HEK293T (cell line): Measurements from ENCODE around the gene ZMYM2.

ENCODE experiments used
- CTCF ChIA-PET: fragments of 350-600 bp; formaldehyde crosslinking; extraction: SDS; loops from one replicate; lab custom pipeline; 2021; ENCODE audit warnings: antibody characterized with exemption, inconsistent platforms; lab: Yijun Ruan, JAX
- POLR2A ChIA-PET: fragments of 350-600 bp; formaldehyde crosslinking; extraction: SDS; loops from one replicate; lab custom pipeline; 2020; ENCODE audit warnings: antibody characterized with exemption, inconsistent platforms; lab: Yijun Ruan, JAX
- DNase-seq: peaks from one replicate; pipeline ENCODE4 v3.0.0; 2012; ENCODE audit warnings: mixed read lengths; ENCODE audit errors: extremely low spot score
- ARNT ChIP-seq: fragments of 450-650 bp; IDR thresholded peaks from 2 replicates; pipeline ENCODE4 v1.6.1; 2017; ENCODE audit warnings: mild to moderate bottlenecking
- BHLHE40 ChIP-seq: fragments of 450-650 bp; IDR thresholded peaks from 2 replicates; pipeline ENCODE4 v1.6.1; 2016; ENCODE audit warnings: mild to moderate bottlenecking, moderate library complexity, borderline replicate concordance
- CTBP1 ChIP-seq: fragments of 450-650 bp; IDR thresholded peaks from 2 replicates; pipeline ENCODE4 v1.6.1; 2016; ENCODE audit warnings: borderline replicate concordance
- ELF4 ChIP-seq: fragments of 450-650 bp; IDR thresholded peaks from 2 replicates; pipeline ENCODE4 v1.6.1; 2017; ENCODE audit warnings: antibody characterized with exemption
- FOXA1 ChIP-seq: fragments of 450-650 bp; IDR thresholded peaks from 2 replicates; pipeline ENCODE4 v1.6.1; 2016; ENCODE audit warnings: mild to moderate bottlenecking
- FOXK2 ChIP-seq: fragments of 450-650 bp; IDR thresholded peaks from 2 replicates; pipeline ENCODE4 v1.6.1; 2016; ENCODE audit warnings: mild to moderate bottlenecking
- FOXM1 ChIP-seq: fragments of 450-650 bp; IDR thresholded peaks from 2 replicates; pipeline ENCODE4 v1.6.1; 2017; ENCODE audit warnings: mild to moderate bottlenecking, borderline replicate concordance
- HDGF ChIP-seq: fragments of 450-650 bp; IDR thresholded peaks from 2 replicates; pipeline ENCODE4 v1.6.1; 2017; ENCODE audit warnings: antibody characterized with exemption, borderline replicate concordance
- L3MBTL2 ChIP-seq: fragments of 450-650 bp; conservative IDR thresholded peaks from 2 replicates; pipeline ENCODE4 v1.6.1; 2016; ENCODE audit warnings: mild to moderate bottlenecking
- LEF1 ChIP-seq: fragments of 450-650 bp; IDR thresholded peaks from 2 replicates; pipeline ENCODE4 v1.6.1; 2017; ENCODE audit warnings: mild to moderate bottlenecking, borderline replicate concordance
- NFRKB ChIP-seq: fragments of 450-650 bp; IDR thresholded peaks from 2 replicates; pipeline ENCODE4 v1.6.1; 2016; ENCODE audit warnings: mild to moderate bottlenecking, moderate library complexity
- PKNOX1 ChIP-seq: fragments of 450-650 bp; IDR thresholded peaks from 2 replicates; pipeline ENCODE4 v1.6.1; 2016
- SP1 ChIP-seq: fragments of 450-650 bp; IDR thresholded peaks from 2 replicates; pipeline ENCODE4 v1.6.1; 2017
- SUZ12 ChIP-seq: fragments of 450-650 bp; IDR thresholded peaks from 2 replicates; pipeline ENCODE4 v1.6.1; 2016; ENCODE audit warnings: mild to moderate bottlenecking
- TARDBP ChIP-seq: fragments of 450-650 bp; IDR thresholded peaks from 2 replicates; pipeline ENCODE4 v1.6.1; 2016
- ZNF384 ChIP-seq: fragments of 450-650 bp; IDR thresholded peaks from 2 replicates; pipeline ENCODE4 v1.6.1; 2016

The ZMYM2 gene

GRCh38 chr13:20105161-20105689 is 146.7 kb downstream of the ZMYM2 start:
- ChIA-PET CTCF (no interaction called here), POLR2A (no interaction called here)
- DNase-seq, result no peak
- TF ChIP-seq CTBP1 (no peak), PKNOX1 (no peak), BHLHE40 (no peak), SUZ12 (no peak), ELF4 (no peak), SP1 (no peak), FOXK2 (no peak), ZNF384 (no peak)

GRCh38 chr13:20106742-20107141 is 148.2 kb downstream of the ZMYM2 start:
- CTCF ChIA-PET, result interaction anchor here (0.7 kb wide), 1 partner anchor 14 kb away, joined by 3 read pairs; no protein-coding TSS in a partner anchor
- no peak for TF ChIP-seq PKNOX1
- no peak for TF ChIP-seq ELF4
- no peak for TF ChIP-seq ARNT
- no peak for TF ChIP-seq BHLHE40
- no peak for TF ChIP-seq LEF1
- TF ChIP-seq FOXM1, result no peak
- no peak for TF ChIP-seq SUZ12
- no peak for TF ChIP-seq FOXK2
- no peak for TF ChIP-seq ZNF384
- no peak for TF ChIP-seq TARDBP
- TF ChIP-seq SP1, result no peak
- TF ChIP-seq FOXA1, result no peak
- TF ChIP-seq NFRKB, result no peak
- TF ChIP-seq HDGF, result no peak
- TF ChIP-seq CTBP1, result no peak
- TF ChIP-seq L3MBTL2, result no peak
- DNase-seq, result no peak
- POLR2A ChIA-PET, result no interaction called here

GRCh38 chr13:20109037-20109436 is 150.5 kb downstream of the ZMYM2 start:
- TF ChIP-seq HDGF (no peak), FOXA1 (no peak), FOXM1 (no peak), NFRKB (no peak), CTBP1 (no peak), LEF1 (no peak), PKNOX1 (no peak), TARDBP (no peak), L3MBTL2 (no peak), ELF4 (no peak), ARNT (no peak), ZNF384 (no peak), FOXK2 (no peak)
- ChIA-PET POLR2A (no interaction called here), CTCF (no interaction called here)
- DNase-seq, result no peak

DNA sequence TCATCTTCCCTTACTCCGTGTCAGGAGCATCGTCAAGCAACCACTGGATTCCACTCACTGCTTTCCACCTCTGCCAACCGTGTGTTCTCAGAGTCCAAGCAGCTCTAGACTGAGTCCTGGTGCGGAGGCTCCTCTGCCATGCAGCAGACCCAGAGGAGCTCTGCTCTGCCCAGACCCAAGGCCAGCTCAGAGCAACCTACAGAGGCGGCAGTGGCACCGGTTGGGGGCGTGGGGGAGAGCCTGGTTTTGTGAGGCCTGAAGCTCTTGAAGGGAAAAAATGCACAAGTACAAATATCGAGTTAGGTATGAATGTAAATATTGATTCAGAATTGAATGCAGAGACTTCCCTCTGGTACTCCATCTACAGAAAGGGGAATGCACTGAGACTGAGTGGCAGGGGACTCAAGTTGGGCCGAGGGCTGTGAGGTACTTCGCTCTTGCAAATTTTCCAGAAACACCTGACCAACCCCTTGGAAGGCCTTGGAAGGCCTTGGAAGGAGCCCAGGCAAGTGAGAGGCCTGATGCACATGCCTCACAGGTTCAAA is 155.6 kb downstream of the ZMYM2 start:
- DNase-seq, result no peak
- ChIA-PET POLR2A (no interaction called here), CTCF (no interaction called here)
- no peak for TF ChIP-seq PKNOX1
- no peak for TF ChIP-seq L3MBTL2
- no peak for TF ChIP-seq NFRKB
- TF ChIP-seq BHLHE40, result no peak
- TF ChIP-seq CTBP1, result no peak
- no peak for TF ChIP-seq HDGF
- no peak for TF ChIP-seq ELF4
- no peak for TF ChIP-seq FOXA1
- TF ChIP-seq SUZ12, result no peak
- TF ChIP-seq ZNF384, result no peak
- TF ChIP-seq FOXM1, result no peak
- no peak for TF ChIP-seq TARDBP
- no peak for TF ChIP-seq SP1

- DNase-seq, result no peak
- TF ChIP-seq SUZ12, result no peak
- TF ChIP-seq TARDBP, result no peak
- TF ChIP-seq LEF1, result no peak
- no peak for TF ChIP-seq L3MBTL2
- TF ChIP-seq NFRKB, result no peak
- TF ChIP-seq ELF4, result no peak
- TF ChIP-seq SP1, result no peak
- TF ChIP-seq FOXM1, result no peak
- no peak for TF ChIP-seq FOXK2
- no peak for TF ChIP-seq ZNF384
- ChIA-PET CTCF (no interaction called here), POLR2A (no interaction called here)
Measured at GRCh38 chr13:20116213-20116612, 157.7 kb downstream of the ZMYM2 start.
